Measurements from ENCODE around the gene BCL6.

GRCh38 chr3:187769771-187770170, 24.5 kb upstream of the BCL6 start:
- TF ChIP-seq, protein P1, sequence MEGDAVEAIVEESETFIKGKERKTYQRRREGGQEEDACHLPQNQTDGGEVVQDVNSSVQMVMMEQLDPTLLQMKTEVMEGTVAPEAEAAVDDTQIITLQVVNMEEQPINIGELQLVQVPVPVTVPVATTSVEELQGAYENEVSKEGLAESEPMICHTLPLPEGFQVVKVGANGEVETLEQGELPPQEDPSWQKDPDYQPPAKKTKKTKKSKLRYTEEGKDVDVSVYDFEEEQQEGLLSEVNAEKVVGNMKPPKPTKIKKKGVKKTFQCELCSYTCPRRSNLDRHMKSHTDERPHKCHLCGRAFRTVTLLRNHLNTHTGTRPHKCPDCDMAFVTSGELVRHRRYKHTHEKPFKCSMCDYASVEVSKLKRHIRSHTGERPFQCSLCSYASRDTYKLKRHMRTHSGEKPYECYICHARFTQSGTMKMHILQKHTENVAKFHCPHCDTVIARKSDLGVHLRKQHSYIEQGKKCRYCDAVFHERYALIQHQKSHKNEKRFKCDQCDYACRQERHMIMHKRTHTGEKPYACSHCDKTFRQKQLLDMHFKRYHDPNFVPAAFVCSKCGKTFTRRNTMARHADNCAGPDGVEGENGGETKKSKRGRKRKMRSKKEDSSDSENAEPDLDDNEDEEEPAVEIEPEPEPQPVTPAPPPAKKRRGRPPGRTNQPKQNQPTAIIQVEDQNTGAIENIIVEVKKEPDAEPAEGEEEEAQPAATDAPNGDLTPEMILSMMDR (IDR thresholded peaks at IDR 0.05; ENCODE audit: low read depth, low read length, poor library complexity, severe bottlenecking) = no peak
- TF ChIP-seq EZH2phosphoT487 (IDR thresholded peaks at IDR 0.05; ENCODE audit: borderline replicate concordance, low read length) = no peak
